Uterus (tissue), 2 donors: ENCODE results near the gene LRRC8C.

ENCODE experiments used
- CTCF ChIP-seq, 4 experiments: fragments of 200-600 bp in 2 of 4; fragments of 450-650 bp in 2 of 4; sonication (generic) in 2 of 4; IDR thresholded peaks; one replicate each; pipeline ENCODE4 v1.5.1; 2016 to 2019; ENCODE audit warnings: antibody characterized with exemption in 4 of 4, mild to moderate bottlenecking in 2 of 4, moderate library complexity in 1 of 4
- POLR2A ChIP-seq, 2 donors: fragments of 450-650 bp; IDR thresholded peaks; one replicate each; pipeline ENCODE4 v1.6.1; 2016; ENCODE audit warnings: antibody characterized with exemption in 2 of 2, mild to moderate bottlenecking in 1 of 2, moderate library complexity in 1 of 2

DNA sequence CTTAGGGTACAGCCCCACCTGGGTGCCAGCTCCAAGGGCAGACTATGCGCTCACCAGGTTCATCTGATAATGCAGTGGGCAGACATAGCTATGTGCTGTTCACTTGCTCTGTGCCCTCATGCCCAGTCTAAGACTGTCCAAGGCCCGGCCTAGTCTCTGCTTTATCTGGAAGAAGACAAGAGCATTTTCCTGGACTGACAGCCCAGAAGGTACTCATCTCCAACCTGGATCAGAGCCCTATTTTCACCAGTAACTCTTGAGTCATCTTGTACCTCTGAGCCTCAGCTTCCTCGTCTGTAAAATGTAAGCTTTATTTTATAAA lies 28.5 kb upstream of the LRRC8C start:
- TF ChIP-seq CTCF (IDR thresholded peaks at IDR 0.05) (no peak), POLR2A (IDR thresholded peaks at IDR 0.05) (no peak)
